T-helper 1 cell treated with Interleukin-12 subunit alpha and Interleukin-12 subunit beta and Interleukin-4 antibody, amounts not matched to agents 30 μg/mL and 1 μg/mL, for 36 hours (primary cell): ENCODE results near the gene LAMC3.

Experiments
- H3K27ac Mint-ChIP-seq: one replicate; pipeline ENCODE4 v1.8.0; 2021; ENCODE audit warnings: mild to moderate bottlenecking, mixed read lengths
- H3K27me3 Mint-ChIP-seq: one replicate; pipeline ENCODE4 v1.8.0; 2021; ENCODE audit warnings: low read depth, mixed read lengths
- H3K36me3 Mint-ChIP-seq: one replicate; pipeline ENCODE4 v1.8.0; 2021; ENCODE audit warnings: low read depth, mixed read lengths
- H3K4me1 Mint-ChIP-seq: one replicate; pipeline ENCODE4 v1.8.0; 2021; ENCODE audit warnings: low read depth, mixed read lengths
- H3K4me3 Mint-ChIP-seq: one replicate; pipeline ENCODE4 v1.8.0; 2021; ENCODE audit warnings: mild to moderate bottlenecking, moderate library complexity, mixed read lengths
- H3K9me3 Mint-ChIP-seq: one replicate; pipeline ENCODE4 v1.8.0; 2021; ENCODE audit warnings: mixed read lengths

The LAMC3 gene

GRCh38 chr9:131067625-131068024, 58.7 kb downstream of the LAMC3 start:
- no peaks in the 10 kb centered on the region for H3K9me3 Mint-ChIP-seq

GRCh38 chr9:131068076-131068816, 59.3 kb downstream of the LAMC3 start:
- no peak overlapping the region for H3K4me3 Mint-ChIP-seq
- H3K27me3 Mint-ChIP-seq: no peaks in the 10 kb centered on the region
- no peaks in the 10 kb centered on the region for H3K36me3 Mint-ChIP-seq
- H3K27ac Mint-ChIP-seq: no peak overlapping the region
- H3K9me3 Mint-ChIP-seq: no peaks in the 10 kb centered on the region
- H3K4me1 Mint-ChIP-seq: no peaks in the 10 kb centered on the region

More at GRCh38 chr9:131067625-131068024, 58.7 kb downstream of the LAMC3 start:
- Mint-ChIP-seq H3K27ac (no peak overlapping the region), H3K4me3 (no peak overlapping the region), H3K4me1 (no peaks in the 10 kb centered on the region), H3K36me3 (no peaks in the 10 kb centered on the region), H3K27me3 (no peaks in the 10 kb centered on the region)

- no peak overlapping the region for H3K27ac Mint-ChIP-seq
- no peaks in the 10 kb centered on the region for H3K9me3 Mint-ChIP-seq
- no peak overlapping the region for H3K4me3 Mint-ChIP-seq
- no peaks in the 10 kb centered on the region for H3K36me3 Mint-ChIP-seq
- H3K27me3 Mint-ChIP-seq: no peaks in the 10 kb centered on the region
- no peaks in the 10 kb centered on the region for H3K4me1 Mint-ChIP-seq
Observed at GRCh38 chr9:131069699-131070098, 60.7 kb downstream of the LAMC3 start.

- Mint-ChIP-seq H3K36me3 (no peaks in the 10 kb centered on the region), H3K4me3 (no peak overlapping the region), H3K27me3 (no peaks in the 10 kb centered on the region), H3K9me3 (no peaks in the 10 kb centered on the region), H3K27ac (no peak overlapping the region), H3K4me1 (no peaks in the 10 kb centered on the region)
Observed at GRCh38 chr9:131072107-131072870, 63.3 kb downstream of the LAMC3 start.

- Mint-ChIP-seq H3K36me3 (no peaks in the 10 kb centered on the region), H3K9me3 (no peaks in the 10 kb centered on the region), H3K4me1 (no peaks in the 10 kb centered on the region), H3K27me3 (no peaks in the 10 kb centered on the region), H3K27ac (no peak overlapping the region), H3K4me3 (no peak overlapping the region)
Observed at GRCh38 chr9:131072871-131073237, 63.9 kb downstream of the LAMC3 start.

GRCh38 chr9:131076347-131077195, 67.6 kb downstream of the LAMC3 start:
- no peaks in the 10 kb centered on the region for H3K4me1 Mint-ChIP-seq
- H3K36me3 Mint-ChIP-seq: no peaks in the 10 kb centered on the region
- H3K27me3 Mint-ChIP-seq: no peaks in the 10 kb centered on the region
- H3K4me3 Mint-ChIP-seq: no peak overlapping the region
- H3K9me3 Mint-ChIP-seq: no peaks in the 10 kb centered on the region
- no peak overlapping the region for H3K27ac Mint-ChIP-seq

- no peaks in the 10 kb centered on the region for H3K27me3 Mint-ChIP-seq
- no peaks in the 10 kb centered on the region for H3K4me1 Mint-ChIP-seq
- H3K36me3 Mint-ChIP-seq: no peaks in the 10 kb centered on the region
- H3K27ac Mint-ChIP-seq: no peak overlapping the region
- no peak overlapping the region for H3K4me3 Mint-ChIP-seq
- H3K9me3 Mint-ChIP-seq: no peaks in the 10 kb centered on the region
Observed at GRCh38 chr9:131078427-131079366, 69.7 kb downstream of the LAMC3 start.

- no peaks in the 10 kb centered on the region for H3K9me3 Mint-ChIP-seq
- H3K27me3 Mint-ChIP-seq: no peaks in the 10 kb centered on the region
- no peak overlapping the region for H3K27ac Mint-ChIP-seq
- H3K4me3 Mint-ChIP-seq: no peak overlapping the region
- H3K36me3 Mint-ChIP-seq: no peaks in the 10 kb centered on the region
- H3K4me1 Mint-ChIP-seq: no peaks in the 10 kb centered on the region
Observed at GRCh38 chr9:131080589-131080988, 71.6 kb downstream of the LAMC3 start.

GRCh38 chr9:131081868-131082267, 72.9 kb downstream of the LAMC3 start:
- Mint-ChIP-seq H3K4me3 (no peak overlapping the region), H3K9me3 (no peaks in the 10 kb centered on the region), H3K27ac (no peak overlapping the region), H3K36me3 (no peaks in the 10 kb centered on the region), H3K4me1 (no peaks in the 10 kb centered on the region), H3K27me3 (no peaks in the 10 kb centered on the region)

GRCh38 chr9:131082774-131083512, 74.0 kb downstream of the LAMC3 start:
- Mint-ChIP-seq H3K4me1 (no peaks in the 10 kb centered on the region), H3K9me3 (no peaks in the 10 kb centered on the region), H3K36me3 (no peaks in the 10 kb centered on the region), H3K4me3 (no peak overlapping the region), H3K27ac (no peak overlapping the region), H3K27me3 (no peaks in the 10 kb centered on the region)

GRCh38 chr9:131084661-131085369, 75.8 kb downstream of the LAMC3 start:
- H3K9me3 Mint-ChIP-seq: no peaks in the 10 kb centered on the region
- H3K36me3 Mint-ChIP-seq: no peaks in the 10 kb centered on the region
- H3K27ac Mint-ChIP-seq: no peak overlapping the region
- no peak overlapping the region for H3K4me3 Mint-ChIP-seq
- no peaks in the 10 kb centered on the region for H3K27me3 Mint-ChIP-seq
- no peaks in the 10 kb centered on the region for H3K4me1 Mint-ChIP-seq

GRCh38 chr9:131085370-131086122, 76.6 kb downstream of the LAMC3 start:
- H3K36me3 Mint-ChIP-seq: no peaks in the 10 kb centered on the region
- no peaks in the 10 kb centered on the region for H3K4me1 Mint-ChIP-seq
- H3K9me3 Mint-ChIP-seq: no peaks in the 10 kb centered on the region
- H3K4me3 Mint-ChIP-seq: no peak overlapping the region
- H3K27me3 Mint-ChIP-seq: no peaks in the 10 kb centered on the region
- H3K27ac Mint-ChIP-seq: no peak overlapping the region
